ENCODE results near the gene ACAD10.
"Not testable (repeated sequence)": the region's sequence is repeated elsewhere in the genome, so short reads cannot be mapped to it uniquely, and the experiment has no call there.

ACAD10 gene

GRCh38 chr12:111685811-111686573 is at the start of gene ACAD10, which contains the start of gene BRAP:
TSS of gene ACAD10 (plus strand) at chr12:111686053. CDS start at chr12:111692710, 6,657 bp downstream.
TSS of gene BRAP (minus strand) at chr12:111685956. CDS start at chr12:111685792, 164 bp downstream.
- Histone ChIP-seq H3K9ac (ENCODE audit: low read depth, low read length) (peak within 1 kb of the TSS; percentile 100), H3K36me3 (ENCODE audit: insufficient read depth, low read length) (peaks cover 8% of the 10 kb centered on the region; the same call in 1 of the 2 replicates), H3K9me3 (ENCODE audit: control insufficient read depth, insufficient read depth, low read length) (no peaks in the 10 kb centered on the region), H3K4me1 (ENCODE audit: insufficient read depth, low read length) (peaks cover 4% of the 10 kb centered on the region; the same call in 1 of the 2 replicates)

- Histone ChIP-seq H3K4me1 (ENCODE audit: insufficient read depth, low read length) (peaks cover 16% of the 10 kb centered on the region), H3K36me3 (ENCODE audit: insufficient read depth, low read length) (no peaks in the 10 kb centered on the region; the same call in 1 of the 2 replicates), H3K9ac (ENCODE audit: low read depth, low read length) (no peak overlapping the region; the same call in 1 of the 2 replicates), H3K9me3 (ENCODE audit: control insufficient read depth, insufficient read depth, low read length) (no peaks in the 10 kb centered on the region)
These were observed 49.5 kb upstream of the ACAD10 start for GRCh38 chr12:111636209-111636945.

- no peak overlapping the region for H3K9ac ChIP-seq (ENCODE audit: low read depth, low read length)
- peaks cover 16% of the 10 kb centered on the region for H3K4me1 ChIP-seq (ENCODE audit: insufficient read depth, low read length)
- H3K9me3 ChIP-seq (ENCODE audit: control insufficient read depth, insufficient read depth, low read length), result no peaks in the 10 kb centered on the region
- peaks cover 4% of the 10 kb centered on the region; the same call in 1 of the 2 replicates for H3K36me3 ChIP-seq (ENCODE audit: insufficient read depth, low read length)
These were observed 47.3 kb upstream of the ACAD10 start for GRCh38 chr12:111638556-111638955.

- Histone ChIP-seq H3K9ac (ENCODE audit: low read depth, low read length) (no peak overlapping the region), H3K4me1 (ENCODE audit: insufficient read depth, low read length) (peaks cover 13% of the 10 kb centered on the region), H3K9me3 (ENCODE audit: control insufficient read depth, insufficient read depth, low read length) (no peaks in the 10 kb centered on the region), H3K36me3 (ENCODE audit: insufficient read depth, low read length) (peaks cover 11% of the 10 kb centered on the region)
These were observed 45.3 kb upstream of the ACAD10 start for GRCh38 chr12:111640506-111640905.

GRCh38 chr12:111642681-111643426 is 43.0 kb upstream of the ACAD10 start:
- no peak overlapping the region for H3K9ac ChIP-seq (ENCODE audit: low read depth, low read length)
- H3K9me3 ChIP-seq (ENCODE audit: control insufficient read depth, insufficient read depth, low read length), result no peaks in the 10 kb centered on the region
- H3K4me1 ChIP-seq (ENCODE audit: insufficient read depth, low read length), result no peaks in the 10 kb centered on the region
- H3K36me3 ChIP-seq (ENCODE audit: insufficient read depth, low read length), result peaks cover 28% of the 10 kb centered on the region

- Histone ChIP-seq H3K36me3 (ENCODE audit: insufficient read depth, low read length) (peaks cover 28% of the 10 kb centered on the region), H3K9me3 (ENCODE audit: control insufficient read depth, insufficient read depth, low read length) (no peaks in the 10 kb centered on the region), H3K4me1 (ENCODE audit: insufficient read depth, low read length) (no peaks in the 10 kb centered on the region), H3K9ac (ENCODE audit: low read depth, low read length) (no peak overlapping the region)
These were observed 42.4 kb upstream of the ACAD10 start for GRCh38 chr12:111643427-111643826.

- Histone ChIP-seq H3K9me3 (ENCODE audit: control insufficient read depth, insufficient read depth, low read length) (no peaks in the 10 kb centered on the region), H3K36me3 (ENCODE audit: insufficient read depth, low read length) (peaks cover 37% of the 10 kb centered on the region), H3K4me1 (ENCODE audit: insufficient read depth, low read length) (no peaks in the 10 kb centered on the region), H3K9ac (ENCODE audit: low read depth, low read length) (no peak overlapping the region)
These were observed 40.4 kb upstream of the ACAD10 start for GRCh38 chr12:111645433-111645832.

GRCh38 chr12:111650912-111651311 is 34.9 kb upstream of the ACAD10 start:
- H3K9ac ChIP-seq (ENCODE audit: low read depth, low read length), result no peak overlapping the region
- no peaks in the 10 kb centered on the region for H3K4me1 ChIP-seq (ENCODE audit: insufficient read depth, low read length)
- no peaks in the 10 kb centered on the region for H3K9me3 ChIP-seq (ENCODE audit: control insufficient read depth, insufficient read depth, low read length)
- H3K36me3 ChIP-seq (ENCODE audit: insufficient read depth, low read length), result peaks cover 29% of the 10 kb centered on the region

- H3K9me3 ChIP-seq (ENCODE audit: control insufficient read depth, insufficient read depth, low read length); H3K4me1 ChIP-seq (ENCODE audit: insufficient read depth, low read length); H3K9ac ChIP-seq (ENCODE audit: low read depth, low read length): not testable (repeated sequence)
- H3K36me3 ChIP-seq (ENCODE audit: insufficient read depth, low read length), result peaks cover 17% of the 10 kb centered on the region
These were observed 33.3 kb upstream of the ACAD10 start for GRCh38 chr12:111652530-111652929.

- H3K9ac ChIP-seq (ENCODE audit: low read depth, low read length), result no peak overlapping the region
- no peaks in the 10 kb centered on the region for H3K9me3 ChIP-seq (ENCODE audit: control insufficient read depth, insufficient read depth, low read length)
- peaks cover 16% of the 10 kb centered on the region for H3K36me3 ChIP-seq (ENCODE audit: insufficient read depth, low read length)
- H3K4me1 ChIP-seq (ENCODE audit: insufficient read depth, low read length), result no peaks in the 10 kb centered on the region
These were observed 32.3 kb upstream of the ACAD10 start for GRCh38 chr12:111653596-111653995.

GRCh38 chr12:111655356-111655755 is 30.5 kb upstream of the ACAD10 start:
- Histone ChIP-seq H3K9ac (ENCODE audit: low read depth, low read length) (no peak overlapping the region), H3K9me3 (ENCODE audit: control insufficient read depth, insufficient read depth, low read length) (no peaks in the 10 kb centered on the region), H3K4me1 (ENCODE audit: insufficient read depth, low read length) (no peaks in the 10 kb centered on the region), H3K36me3 (ENCODE audit: insufficient read depth, low read length) (peaks cover 13% of the 10 kb centered on the region)

- H3K9ac ChIP-seq (ENCODE audit: low read depth, low read length), result no peak overlapping the region
- H3K36me3 ChIP-seq (ENCODE audit: insufficient read depth, low read length), result peaks cover 13% of the 10 kb centered on the region; the same call in 1 of the 2 replicates
- H3K4me1 ChIP-seq (ENCODE audit: insufficient read depth, low read length), result no peaks in the 10 kb centered on the region
- no peaks in the 10 kb centered on the region for H3K9me3 ChIP-seq (ENCODE audit: control insufficient read depth, insufficient read depth, low read length)
These were observed 29.8 kb upstream of the ACAD10 start for GRCh38 chr12:111656016-111656415.

- H3K9me3 ChIP-seq (ENCODE audit: control insufficient read depth, insufficient read depth, low read length), result no peaks in the 10 kb centered on the region
- peaks cover 7% of the 10 kb centered on the region for H3K36me3 ChIP-seq (ENCODE audit: insufficient read depth, low read length)
- H3K9ac ChIP-seq (ENCODE audit: low read depth, low read length), result no peak overlapping the region
- no peaks in the 10 kb centered on the region for H3K4me1 ChIP-seq (ENCODE audit: insufficient read depth, low read length)
These were observed 21.4 kb upstream of the ACAD10 start for GRCh38 chr12:111664499-111664898.

Measured in ES-I3 (cell line).